Stimulated activated CD4-positive, alpha-beta T cell treated with anti-CD3 and anti-CD28 coated beads, Interleukin-1b, Interleukin-23, amount 100 ng/mL, for 48 hours (primary cell): ENCODE data around the gene WDR55.
"Not testable (repeated sequence)": the region's sequence is repeated elsewhere in the genome, so short reads cannot be mapped to it uniquely, and the experiment has no call there.

Experiments
- DNase-seq: peaks from one replicate; pipeline ENCODE4 v3.0.0-alpha.2; 2020

WDR55 gene

GRCh38 chr5:140711794-140712193, 47.1 kb downstream of the WDR55 start:
- DNase-seq: no peak

- DNase-seq: no peak
These were observed 48.9 kb downstream of the WDR55 start for GRCh38 chr5:140713562-140714094.

DNA sequence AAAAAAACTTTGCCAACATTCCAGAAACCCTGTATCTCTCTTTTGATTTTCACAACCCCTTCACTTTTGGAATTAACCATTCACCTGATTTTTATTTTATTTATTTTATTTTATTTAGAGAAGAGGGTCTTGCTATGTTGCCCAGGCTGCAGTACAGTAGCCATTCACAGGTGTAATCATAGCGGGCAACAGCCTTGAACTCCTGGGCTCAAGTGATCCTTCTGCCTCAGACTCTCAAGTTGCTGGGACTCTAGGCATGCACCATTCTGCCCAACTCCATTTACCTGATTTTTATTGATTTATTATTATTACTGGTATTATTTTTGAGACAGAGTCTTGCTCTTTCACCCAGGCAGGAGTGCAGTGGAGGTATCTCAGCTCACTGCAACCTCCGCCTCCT, 51.5 kb downstream of the WDR55 start:
- not testable (repeated sequence) for DNase-seq

- no peak for DNase-seq
These were observed 53.5 kb downstream of the WDR55 start for GRCh38 chr5:140718266-140718592.

GRCh38 chr5:140720738-140721137, 56.0 kb downstream of the WDR55 start:
- DNase-seq: not testable (repeated sequence)

DNA sequence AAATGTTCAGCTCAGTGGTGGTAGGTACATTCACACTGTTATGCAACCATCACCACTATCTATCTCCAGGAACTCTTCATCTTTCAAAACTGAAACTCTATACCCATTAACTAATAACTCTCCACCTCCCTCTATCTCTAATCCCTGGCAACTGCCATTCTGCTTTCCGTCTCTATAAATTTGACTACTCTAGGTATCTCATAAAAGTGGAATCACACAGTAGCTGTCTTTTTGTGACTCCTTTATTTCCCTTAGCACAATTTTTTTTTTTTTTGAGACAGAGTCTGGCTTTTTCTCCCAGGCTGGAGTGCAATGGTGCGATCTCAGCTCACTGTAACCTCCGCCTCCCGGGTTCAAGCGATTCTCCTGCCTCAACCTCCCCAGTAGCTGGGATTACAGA, 56.7 kb downstream of the WDR55 start:
- DNase-seq: not testable (repeated sequence)
